ENCODE data around the gene PNLIPRP3. TPM values are rescaled to one million over a fixed set of nuclear protein-coding genes. Genes with fewer than 3 reads are reported as not detected.

The PNLIPRP3 gene
- total RNA-seq, 1 experiment from 2014 or later: not detected

GRCh38 chr10:116475866-116476265 lies 48.2 kb downstream of the PNLIPRP3 start:
- Histone ChIP-seq H3K9me3 (ENCODE audit: insufficient read depth, low read depth) (no peaks in the 10 kb centered on the region), H3K4me1 (replicated peaks; ENCODE audit: insufficient read depth) (no peaks in the 10 kb centered on the region), H3K36me3 (ENCODE audit: low read depth) (no peaks in the 10 kb centered on the region), H3F3A (ENCODE audit: insufficient read depth, low read depth) (no peaks in the 10 kb centered on the region), H4K20me1 (ENCODE audit: insufficient read depth) (no peaks in the 10 kb centered on the region), H3K4me3 (no peak overlapping the region), H3K4me2 (no peak overlapping the region), H3K9me2 (ENCODE audit: insufficient read depth) (no peaks in the 10 kb centered on the region), H3K27ac (no peak overlapping the region), H3K27me3 (ENCODE audit: insufficient read depth, low read depth) (no peaks in the 10 kb centered on the region; the same call in none of the 2 replicates), H3K79me2 (ENCODE audit: low read depth) (no peaks in the 10 kb centered on the region), H2AFZ (no peak overlapping the region)
- ChIA-PET POLR2A (ENCODE audit: unreplicated experiment) (no interaction called here), CTCF (no interaction called here)
- no peak for DNase-seq
- intact Hi-C loops (cut with micrococcal nuclease; ENCODE audit: unreplicated experiment): no loop called here
- BruUV-seq (replicated peaks): no TSS peak
- TF ChIP-seq EZH2 (IDR thresholded peaks at IDR 0.05; ENCODE audit: low read depth): no peak
- TF ChIP-seq CTCF (conservative IDR thresholded peaks at IDR 0.05): no peak

DNA sequence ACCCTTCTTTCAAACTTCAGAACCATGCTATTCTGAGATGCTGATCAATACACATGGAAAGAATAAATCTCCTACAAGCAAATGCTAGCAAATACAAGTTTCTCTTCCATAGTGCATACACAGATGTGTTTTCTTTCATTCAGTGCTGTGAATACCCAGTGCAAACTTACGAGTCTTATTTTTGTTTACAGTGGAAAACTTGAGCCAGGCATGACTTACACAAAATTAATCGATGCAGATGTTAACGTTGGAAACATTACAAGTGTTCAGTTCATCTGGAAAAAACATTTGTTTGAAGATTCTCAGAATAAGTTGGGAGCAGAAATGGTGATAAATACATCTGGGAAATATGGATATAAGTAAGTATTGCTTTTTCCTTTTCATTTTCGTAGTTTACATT lies 48.8 kb downstream of the PNLIPRP3 start:
- no peaks in the 10 kb centered on the region for H4K20me1 ChIP-seq (ENCODE audit: insufficient read depth)
- BruUV-seq (replicated peaks): no TSS peak
- no peaks in the 10 kb centered on the region for H3K9me2 ChIP-seq (ENCODE audit: insufficient read depth)
- TF ChIP-seq EZH2 (IDR thresholded peaks at IDR 0.05; ENCODE audit: low read depth) (no peak), CTCF (conservative IDR thresholded peaks at IDR 0.05) (no peak)
- H3K27ac ChIP-seq: no peak overlapping the region
- H2AFZ ChIP-seq: no peak overlapping the region
- H3K79me2 ChIP-seq (ENCODE audit: low read depth): no peaks in the 10 kb centered on the region
- no peak overlapping the region for H3K4me2 ChIP-seq
- H3K4me3 ChIP-seq: no peak overlapping the region
- H3K27me3 ChIP-seq (ENCODE audit: insufficient read depth, low read depth): no peaks in the 10 kb centered on the region; the same call in none of the 2 replicates
- ChIA-PET POLR2A (ENCODE audit: unreplicated experiment) (no interaction called here), CTCF (no interaction called here)
- intact Hi-C loops (cut with micrococcal nuclease; ENCODE audit: unreplicated experiment): no loop called here
- no peak for DNase-seq
- no peaks in the 10 kb centered on the region for H3F3A ChIP-seq (ENCODE audit: insufficient read depth, low read depth)
- no peaks in the 10 kb centered on the region for H3K36me3 ChIP-seq (ENCODE audit: low read depth)
- no peaks in the 10 kb centered on the region for H3K9me3 ChIP-seq (ENCODE audit: insufficient read depth, low read depth)
- H3K4me1 ChIP-seq (replicated peaks; ENCODE audit: insufficient read depth): no peaks in the 10 kb centered on the region

DNA sequence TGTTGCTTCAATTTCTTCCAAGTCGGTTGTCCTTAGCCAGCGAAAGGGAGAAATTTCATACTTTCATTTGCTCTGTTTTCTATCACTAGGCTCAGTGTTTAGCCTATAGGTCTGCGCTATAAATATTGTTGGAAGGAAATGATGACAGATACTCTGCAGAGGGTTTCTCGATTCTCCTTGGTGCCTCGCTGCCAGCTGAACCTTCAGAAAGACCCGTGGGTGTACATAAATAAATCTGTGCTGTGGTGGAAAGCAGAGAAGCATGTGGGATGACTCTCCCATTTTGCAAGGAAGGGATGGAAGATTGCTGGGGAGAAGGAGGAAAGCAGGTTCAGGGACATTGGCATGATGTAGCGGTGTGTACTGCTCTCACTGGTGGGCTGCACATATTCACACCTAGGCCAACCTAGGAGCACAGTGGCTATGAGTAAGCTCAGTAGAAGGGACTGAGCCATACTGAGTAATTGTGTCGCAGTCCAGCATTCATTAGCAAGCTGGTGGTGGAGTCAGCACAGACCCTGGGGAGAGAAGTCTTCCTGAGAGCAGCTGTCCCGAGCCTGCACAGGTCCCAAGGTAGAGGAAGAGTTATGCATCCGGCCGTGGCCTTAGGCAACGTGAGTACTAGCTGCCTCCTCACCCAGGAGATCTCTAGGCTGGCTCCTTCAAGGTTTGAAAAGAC lies 50.5 kb downstream of the PNLIPRP3 start:
- DNase-seq: no peak
- no TSS peak for BruUV-seq (replicated peaks)
- Histone ChIP-seq H3K27me3 (ENCODE audit: insufficient read depth, low read depth) (no peaks in the 10 kb centered on the region; the same call in none of the 2 replicates), H3K9me3 (ENCODE audit: insufficient read depth, low read depth) (no peaks in the 10 kb centered on the region), H4K20me1 (ENCODE audit: insufficient read depth) (no peaks in the 10 kb centered on the region), H3F3A (ENCODE audit: insufficient read depth, low read depth) (no peaks in the 10 kb centered on the region), H3K9me2 (ENCODE audit: insufficient read depth) (no peaks in the 10 kb centered on the region), H3K4me3 (no peak overlapping the region), H3K36me3 (ENCODE audit: low read depth) (no peaks in the 10 kb centered on the region), H3K4me2 (no peak overlapping the region), H3K79me2 (ENCODE audit: low read depth) (no peaks in the 10 kb centered on the region), H2AFZ (no peak overlapping the region), H3K4me1 (replicated peaks; ENCODE audit: insufficient read depth) (no peaks in the 10 kb centered on the region), H3K27ac (no peak overlapping the region)
- intact Hi-C loops (cut with micrococcal nuclease; ENCODE audit: unreplicated experiment): no loop called here
- CTCF ChIA-PET: no interaction called here
- no peak for TF ChIP-seq EZH2 (IDR thresholded peaks at IDR 0.05; ENCODE audit: low read depth)
- no peak for TF ChIP-seq CTCF (conservative IDR thresholded peaks at IDR 0.05)
- POLR2A ChIA-PET (ENCODE audit: unreplicated experiment): no interaction called here
